GM21825 (cell line): Measurements from ENCODE around the gene ZNF738.

ENCODE experiments used
- ATAC-seq: cut with Tn5 transposase; IDR thresholded peaks from one replicate; pipeline ENCODE4 v1.9.1; 2021; ENCODE audit warnings: mild to moderate bottlenecking, moderate library complexity; ENCODE audit not compliant: unreplicated experiment

The ZNF738 gene

GRCh38 chr19:21422244-21422643 is 63.4 kb downstream of the ZNF738 start:
- no peak for ATAC-seq

GRCh38 chr19:21423057-21424041 is 64.5 kb downstream of the ZNF738 start:
- no peak for ATAC-seq
